IMR-90 (cell line): ENCODE data around the gene SWI5. TPM values are rescaled to one million over a fixed set of nuclear protein-coding genes. Genes with fewer than 3 reads are reported as not detected.
A peak's percentile ranks its signal among the peaks of the same experiment; 100 is the strongest.

Experiments used
- ATAC-seq: fragments of 200-7000 bp; cut with Tn5 transposase; 2 replicates; pipeline ENCODE4 v1.9.1; 2020; ENCODE audit warnings: low read depth, mild to moderate bottlenecking, moderate library complexity
- BruUV-seq: library from RNA; stranded (reverse); fragments of 400-500 nt; replicated peaks from 2 replicates; lab custom pipeline; 2021; lab: Mats Ljungman, UMichigan
- CTCF ChIA-PET: fragments of 300-600 bp; formaldehyde crosslinking; extraction: SDS; loops from one replicate; lab custom pipeline; 2021; ENCODE audit warnings: antibody characterized with exemption; lab: Yijun Ruan, JAX
- POLR2A ChIA-PET: fragments of 300-600 bp; sonication (Branson Sonifier 250); formaldehyde crosslinking; loops from one replicate; lab custom pipeline; 2022; ENCODE audit warnings: antibody characterized with exemption; ENCODE audit not compliant: unreplicated experiment; lab: Charles Lee
- DNase-seq: peaks from one replicate; pipeline ENCODE4 v3.0.0; 2013
- H2AFZ ChIP-seq: replicated peaks from 2 replicates; pipeline ENCODE3; 2013; ENCODE audit warnings: low read length, mild to moderate bottlenecking; ENCODE audit not compliant: poor library complexity
- H2AK5ac ChIP-seq: 2 replicates; pipeline ENCODE4 v1.6.1; 2013; ENCODE audit warnings: low read depth, low read length, inconsistent platforms
- H2AK9ac ChIP-seq: replicated peaks from 2 replicates; pipeline ENCODE3; 2013; ENCODE audit warnings: mild to moderate bottlenecking, low read depth, low read length, moderate library complexity; ENCODE audit not compliant: poor library complexity
- H2BK120ac ChIP-seq: 2 replicates; pipeline ENCODE4 v1.6.1; 2013; ENCODE audit warnings: low read depth, low read length, inconsistent platforms
- H2BK15ac ChIP-seq: 3 replicates; pipeline ENCODE4 v1.6.1; 2013; ENCODE audit warnings: low read depth, low read length, inconsistent platforms
- H2BK20ac ChIP-seq: 2 replicates; pipeline ENCODE4 v1.6.1; 2013; ENCODE audit warnings: low read depth, mild to moderate bottlenecking, inconsistent platforms, low read length, moderate library complexity
- H2BK5ac ChIP-seq: 2 replicates; pipeline ENCODE4 v1.6.1; 2013; ENCODE audit warnings: mild to moderate bottlenecking, low read depth, low read length, inconsistent platforms; ENCODE audit not compliant: poor library complexity, severe bottlenecking
- H3K14ac ChIP-seq: replicated peaks from 2 replicates; pipeline ENCODE4 v1.6.1; 2013; ENCODE audit warnings: low read depth, low read length, inconsistent platforms
- H3K18ac ChIP-seq: 2 replicates; pipeline ENCODE4 v1.6.1; 2013; ENCODE audit warnings: low read depth, low read length, control low read depth
- H3K23ac ChIP-seq: 2 replicates; pipeline ENCODE4 v1.6.1; 2013; ENCODE audit warnings: low read depth, low read length, inconsistent platforms
- H3K27ac ChIP-seq: 2 replicates; pipeline ENCODE4 v1.5.1; 2013; ENCODE audit warnings: mild to moderate bottlenecking, control low read depth, low read length; ENCODE audit not compliant: insufficient read depth
- H3K27me3 ChIP-seq: 2 replicates; pipeline ENCODE4 v1.6.1; 2013; ENCODE audit warnings: low read length; ENCODE audit not compliant: control insufficient read depth, insufficient read depth
- H3K36me3 ChIP-seq: 2 replicates; pipeline ENCODE4 v1.6.1; 2013; ENCODE audit warnings: low read length, mixed read lengths; ENCODE audit not compliant: control insufficient read depth, insufficient read depth
- H3K4ac ChIP-seq: 2 replicates; pipeline ENCODE4 v1.6.1; 2013; ENCODE audit warnings: low read depth, low read length, inconsistent platforms
- H3K4me1 ChIP-seq: 2 replicates; pipeline ENCODE4 v1.6.1; 2013; ENCODE audit warnings: low read length, mixed read lengths; ENCODE audit not compliant: control insufficient read depth, insufficient read depth
- H3K4me2 ChIP-seq: 2 replicates; pipeline ENCODE4 v1.6.1; 2013; ENCODE audit warnings: low read depth, mild to moderate bottlenecking, control low read depth, low read length, moderate library complexity
- H3K4me3 ChIP-seq: 2 replicates; pipeline ENCODE4 v1.5.1; 2013; ENCODE audit warnings: low read depth, mild to moderate bottlenecking, control low read depth, low read length, moderate library complexity; ENCODE audit not compliant: insufficient read depth
- H3K56ac ChIP-seq: 2 replicates; pipeline ENCODE4 v1.6.1; 2013; ENCODE audit warnings: low read length, inconsistent platforms; ENCODE audit not compliant: insufficient read depth; ENCODE audit errors: extremely low read depth
- H3K79me1 ChIP-seq, 2 experiments: 2 replicates each; pipeline ENCODE4 v1.6.1; 2013; ENCODE audit warnings: low read length in 2 of 2, inconsistent platforms in 1 of 2, low read depth in 1 of 2
- H3K9ac ChIP-seq: 2 replicates; pipeline ENCODE4 v1.6.1; 2013; ENCODE audit warnings: low read depth, low read length, control low read depth
- H3K9me1 ChIP-seq: 2 replicates; pipeline ENCODE4 v1.6.1; 2013; ENCODE audit warnings: low read length, inconsistent platforms; ENCODE audit not compliant: insufficient read depth
- H3K9me3 ChIP-seq: 2 replicates; pipeline ENCODE4 v1.6.1; 2013; ENCODE audit warnings: low read length; ENCODE audit not compliant: control insufficient read depth, insufficient read depth
- H4K20me1 ChIP-seq: 2 replicates; pipeline ENCODE4 v1.6.1; 2013; ENCODE audit warnings: low read length, inconsistent platforms; ENCODE audit not compliant: insufficient read depth
- H4K5ac ChIP-seq: 2 replicates; pipeline ENCODE4 v1.6.1; 2013; ENCODE audit warnings: mild to moderate bottlenecking, low read depth, low read length, control low read depth
- H4K8ac ChIP-seq, 2 experiments: 2 replicates each; pipeline ENCODE4 v1.6.1; 2013; ENCODE audit warnings: low read depth in 2 of 2, low read length in 2 of 2, control low read depth in 1 of 2, inconsistent platforms in 1 of 2
- H4K91ac ChIP-seq: 2 replicates; pipeline ENCODE4 v1.6.1; 2013; ENCODE audit warnings: low read depth, low read length, inconsistent platforms; ENCODE audit not compliant: insufficient read depth
- MAZ ChIP-seq: IDR thresholded peaks from 2 replicates; pipeline ENCODE4 v1.6.1; 2012; ENCODE audit warnings: low read depth, mild to moderate bottlenecking, low read length, improper control_type of control experiment, moderate library complexity, borderline replicate concordance
- NFE2L2 ChIP-seq: fragments of 150-350 bp; IDR thresholded peaks from 2 replicates; pipeline ENCODE4 v1.6.1; 2016; ENCODE audit warnings: low read depth, mild to moderate bottlenecking, low read length
- POLR2A ChIP-seq: IDR thresholded peaks from 2 replicates; pipeline ENCODE4 v1.6.1; 2012; ENCODE audit warnings: mild to moderate bottlenecking, low read depth, low read length
- RCOR1 ChIP-seq: IDR thresholded peaks from 2 replicates; pipeline ENCODE4 v1.6.1; 2012; ENCODE audit warnings: mild to moderate bottlenecking, low read length, improper control_type of control experiment; ENCODE audit not compliant: insufficient replicate concordance
- WGBS, 2 experiments: methylation state at CpG; one replicate each; pipeline versions ENCODE4 v1.1.5 to v1.1.7; 2013; ENCODE audit warnings: missing lambda C conversion rate in 2 of 2; ENCODE audit not compliant: insufficient read length in 1 of 2; ENCODE audit errors: extremely low coverage in 2 of 2; 5-methylcytosine and 5-hydroxymethylcytosine counted together
- dilution Hi-C: fragments of 300-500 bp; cut with HindIII; formaldehyde crosslinking; loops from one replicate; pipeline ENCODE4 v1.14.3; 2018; ENCODE audit warnings: low sequenced_read_pairs; ENCODE audit not compliant: unreplicated experiment
- in situ Hi-C: fragments of 300-500 bp; cut with MboI; formaldehyde crosslinking; loops from 3 replicates; pipeline ENCODE4 v1.14.3; 2019; ENCODE audit warnings: low sequenced_read_pairs, inconsistent platforms, mixed read lengths
- intact Hi-C: fragments of 100-400 bp; cut with micrococcal nuclease; formaldehyde crosslinking; loops from 2 replicates; pipeline ENCODE4 v1.10.0; 2022
- polyA plus RNA-seq, 3 experiments: library from polyadenylated mRNA; depleted of rRNA; stranded (reverse); fragments of >200 nt; gene quantifications; 2 replicates each; pipeline ENCODE4 v1.2.3, GENCODE V29; 2012; ENCODE audit warnings: low replicate concordance in 1 of 3
- total RNA-seq: library from RNA; depleted of rRNA; stranded (reverse); fragments of >200 nt; gene quantifications from 2 replicates; pipeline ENCODE4 v1.2.3, GENCODE V29; 2012

SWI5 gene
- total and polyA plus RNA-seq, 2 of the 4 experiments (the other 2 are of a cell fraction), result 38.9 to 93.5 TPM

GRCh38 chr9:128244837-128245231, 31.2 kb upstream of the SWI5 start:
- peaks cover 23% of the 10 kb centered on the region for H3K9me1 ChIP-seq
- BruUV-seq, result no TSS peak
- peak overlapping the region; percentile 93 for H2AFZ ChIP-seq
- peak overlapping the region; percentile 77 for H3K4me2 ChIP-seq
- dilution Hi-C loops (no loop called here), intact Hi-C loops (no loop called here), in situ Hi-C loops (no loop called here)
- peak overlapping the region; percentile 99 for H2AK9ac ChIP-seq
- no peaks in the 10 kb centered on the region for H3K27me3 ChIP-seq
- WGBS, 2 experiments, result no CpG with 5 or more reads among the region's 18 CpGs
- H4K91ac ChIP-seq, result peak overlapping the region; percentile 67
- H3K4ac ChIP-seq, result peak overlapping the region; percentile 95
- peak overlapping the region; percentile 74 for H3K9ac ChIP-seq
- peaks cover 26% of the 10 kb centered on the region for H3K4me1 ChIP-seq
- H3K79me1 ChIP-seq, result peaks cover 0 to 15% of the 10 kb centered on the region in 2 experiments; a peak in 2 of 4 replicates
- ChIA-PET POLR2A (no interaction called here), CTCF (no interaction called here)
- peak overlapping the region; percentile 23; the same call in 1 of the 2 replicates for H2BK120ac ChIP-seq
- peak overlapping the region; percentile 45; the same call in 1 of the 3 replicates for H2BK15ac ChIP-seq
- peak overlapping the region; percentile 27; the same call in 1 of the 2 replicates for H2BK20ac ChIP-seq
- H2AK5ac ChIP-seq, result peak overlapping the region; percentile 98
- no peaks in the 10 kb centered on the region for H3K9me3 ChIP-seq
- H3K23ac ChIP-seq, result peak overlapping the region; percentile 6; the same call in 1 of the 2 replicates
- peak overlapping the region; percentile 47 for H3K4me3 ChIP-seq
- DNase-seq (peak; percentile 86), ATAC-seq (peak; percentile 85)
- H3K14ac ChIP-seq, result peak overlapping the region; percentile 83
- peak overlapping the region; percentile 46 for H2BK5ac ChIP-seq
- peak; percentile 67 for TF ChIP-seq POLR2A
- TF ChIP-seq MAZ, result peak; percentile 78; the same call in 1 of the 2 replicates
- no peak for TF ChIP-seq NFE2L2
- no peak for TF ChIP-seq RCOR1
- H3K56ac ChIP-seq, result no peak overlapping the region; the same call in 1 of the 2 replicates
- H4K5ac ChIP-seq, result peak overlapping the region; percentile 75
- H3K27ac ChIP-seq, result peak overlapping the region; percentile 76
- H4K8ac ChIP-seq, result peak overlapping the region; percentile 95; a peak in 3 of 4 replicates
- peak overlapping the region; percentile 78 for H3K18ac ChIP-seq
- H3K36me3 ChIP-seq, result no peaks in the 10 kb centered on the region
- H4K20me1 ChIP-seq, result no peaks in the 10 kb centered on the region
